Neutrophil (primary cell): ENCODE results near the gene PPP2R2C.

Source experiments
- H3K27ac ChIP-seq: fragments of 200-600 bp; sonication (generic); 2 replicates; pipeline ENCODE4 v1.5.1; 2016; ENCODE audit warnings: mild to moderate bottlenecking, moderate library complexity
- H3K27me3 ChIP-seq: fragments of 200-600 bp; sonication (generic); 2 replicates; pipeline ENCODE4 v1.6.0; 2016; ENCODE audit warnings: mild to moderate bottlenecking
- H3K36me3 ChIP-seq: fragments of 200-600 bp; sonication (generic); 2 replicates; pipeline ENCODE4 v1.5.1; 2017
- H3K4me1 ChIP-seq, 2 experiments: fragments of 200-600 bp in 1 of 2; sonication (generic) in 1 of 2; 1 replicate in 1 of 2; 2 replicates in 1 of 2; pipeline versions ENCODE4 v1.5.1 to v1.6.1; 2013 to 2016; ENCODE audit warnings: low read depth in 1 of 2, low read length in 1 of 2, mild to moderate bottlenecking in 1 of 2, moderate library complexity in 1 of 2; ENCODE audit not compliant: control insufficient read depth in 1 of 2, insufficient read depth in 1 of 2
- H3K4me3 ChIP-seq, 2 experiments: fragments of 200-600 bp in 1 of 2; sonication (generic) in 1 of 2; 1 replicate in 1 of 2; 2 replicates in 1 of 2; pipeline ENCODE4 v1.5.1; 2013 to 2016; ENCODE audit warnings: low read depth in 1 of 2, low read length in 1 of 2, mild to moderate bottlenecking in 1 of 2, moderate library complexity in 1 of 2
- H3K9me3 ChIP-seq: fragments of 200-600 bp; sonication (generic); 2 replicates; pipeline ENCODE4 v1.5.1; 2016
- TF ChIP-seq, protein P1 (sequence below): fragments of 200-600 bp; sonication (generic); IDR thresholded peaks from 2 replicates; pipeline ENCODE4 v1.5.1; 2016; ENCODE audit warnings: antibody characterized with exemption

Gene PPP2R2C

DNA sequence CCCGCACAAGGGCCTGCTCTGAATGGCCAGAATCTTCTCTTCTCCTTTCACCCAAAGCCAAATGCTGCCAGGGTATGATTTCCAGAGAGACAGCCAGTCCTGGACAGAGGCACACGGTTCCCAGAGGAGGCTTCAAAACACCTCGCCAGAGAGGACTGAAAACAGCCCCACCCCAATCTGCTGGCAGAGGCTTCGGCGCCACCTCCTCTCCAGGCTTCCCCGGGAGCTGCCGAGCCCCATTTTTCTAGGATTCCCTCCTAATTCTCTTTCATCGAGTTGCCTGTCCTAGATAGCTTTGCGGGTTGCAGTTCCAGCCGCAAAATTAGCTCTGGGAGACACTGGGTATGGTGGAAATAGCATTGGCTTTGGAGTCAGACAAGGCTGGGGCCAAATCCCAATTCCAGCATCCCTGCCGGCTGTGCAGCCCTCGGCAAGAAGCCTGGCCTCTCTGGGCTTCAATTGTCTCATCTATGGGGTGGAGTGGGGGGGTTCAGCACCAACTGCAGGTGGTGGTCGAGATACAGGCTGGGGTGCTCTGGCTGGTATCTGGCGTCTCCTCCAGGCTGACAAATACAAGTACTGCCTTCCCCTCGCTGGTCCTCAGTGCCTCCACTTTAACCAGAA is 22.6 kb downstream of the PPP2R2C start:
- Histone ChIP-seq H3K4me1 (peaks cover 0 to 5% of the 10 kb centered on the region in 2 experiments), H3K9me3 (no peaks in the 10 kb centered on the region), H3K27me3 (peaks cover 4% of the 10 kb centered on the region), H3K36me3 (no peaks in the 10 kb centered on the region), H3K27ac (no peak overlapping the region), H3K4me3 (no peak overlapping the region)
- TF ChIP-seq, protein P1, sequence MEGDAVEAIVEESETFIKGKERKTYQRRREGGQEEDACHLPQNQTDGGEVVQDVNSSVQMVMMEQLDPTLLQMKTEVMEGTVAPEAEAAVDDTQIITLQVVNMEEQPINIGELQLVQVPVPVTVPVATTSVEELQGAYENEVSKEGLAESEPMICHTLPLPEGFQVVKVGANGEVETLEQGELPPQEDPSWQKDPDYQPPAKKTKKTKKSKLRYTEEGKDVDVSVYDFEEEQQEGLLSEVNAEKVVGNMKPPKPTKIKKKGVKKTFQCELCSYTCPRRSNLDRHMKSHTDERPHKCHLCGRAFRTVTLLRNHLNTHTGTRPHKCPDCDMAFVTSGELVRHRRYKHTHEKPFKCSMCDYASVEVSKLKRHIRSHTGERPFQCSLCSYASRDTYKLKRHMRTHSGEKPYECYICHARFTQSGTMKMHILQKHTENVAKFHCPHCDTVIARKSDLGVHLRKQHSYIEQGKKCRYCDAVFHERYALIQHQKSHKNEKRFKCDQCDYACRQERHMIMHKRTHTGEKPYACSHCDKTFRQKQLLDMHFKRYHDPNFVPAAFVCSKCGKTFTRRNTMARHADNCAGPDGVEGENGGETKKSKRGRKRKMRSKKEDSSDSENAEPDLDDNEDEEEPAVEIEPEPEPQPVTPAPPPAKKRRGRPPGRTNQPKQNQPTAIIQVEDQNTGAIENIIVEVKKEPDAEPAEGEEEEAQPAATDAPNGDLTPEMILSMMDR: no peak

DNA sequence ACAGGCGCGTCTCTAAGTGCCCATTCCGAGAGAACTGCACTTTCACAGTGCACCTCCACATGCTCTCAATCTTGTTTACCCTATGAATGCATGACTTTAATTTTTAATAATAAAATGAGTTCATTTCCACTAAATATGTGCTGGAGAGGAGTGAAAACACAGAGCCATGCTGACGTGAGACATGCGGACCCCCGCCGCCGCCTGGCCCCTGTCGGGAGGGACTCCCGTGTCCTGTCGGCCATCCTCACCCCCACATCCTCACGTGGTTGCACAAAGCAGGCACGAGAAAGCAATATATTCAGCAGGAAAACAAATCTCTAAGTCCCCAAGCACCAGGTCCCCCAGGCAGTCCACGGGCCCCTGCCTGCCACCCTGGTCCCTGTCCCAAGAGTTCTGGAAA is 23.1 kb downstream of the PPP2R2C start:
- Histone ChIP-seq H3K36me3 (no peaks in the 10 kb centered on the region), H3K4me3 (no peak overlapping the region), H3K9me3 (no peaks in the 10 kb centered on the region), H3K27me3 (peaks cover 4% of the 10 kb centered on the region), H3K27ac (no peak overlapping the region), H3K4me1 (peaks cover 0 to 5% of the 10 kb centered on the region in 2 experiments)
- TF ChIP-seq, protein P1: no peak

DNA sequence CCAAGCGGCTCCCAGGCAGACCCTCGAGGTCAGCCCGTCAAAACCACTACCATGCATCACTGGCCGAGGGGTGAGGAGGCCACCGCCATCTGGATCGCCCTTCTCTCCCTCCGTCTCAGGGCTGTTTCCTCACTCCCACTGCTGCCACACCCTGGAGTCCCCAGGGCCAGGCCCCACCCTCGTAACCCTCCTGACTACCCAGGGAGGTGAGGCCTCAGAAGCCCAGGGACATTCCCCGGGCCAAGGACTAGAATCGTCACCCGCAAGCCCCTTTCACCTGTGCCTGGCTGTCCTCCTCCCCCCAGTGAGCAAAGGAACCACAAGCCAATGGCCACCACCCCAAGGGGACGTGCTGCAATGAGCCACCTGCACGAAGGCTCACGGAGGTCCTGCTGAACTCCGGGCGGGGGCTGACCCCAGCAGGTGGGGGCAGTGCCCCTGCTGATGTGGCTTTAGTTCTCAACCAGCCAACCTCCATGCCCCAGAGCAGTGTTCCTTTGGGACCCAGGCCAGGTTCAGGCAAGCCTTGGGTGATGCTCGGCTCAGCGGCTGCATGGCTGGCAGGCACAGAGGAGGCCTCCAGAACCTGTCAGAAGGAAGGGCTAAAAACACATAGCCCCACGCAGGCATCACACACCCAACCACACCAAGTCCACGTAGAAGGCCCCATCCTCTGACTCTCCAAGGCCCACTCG is 23.8 kb downstream of the PPP2R2C start:
- TF ChIP-seq, protein P1: no peak
- peaks cover 0 to 5% of the 10 kb centered on the region in 2 experiments for H3K4me1 ChIP-seq

GRCh38 chr4:6447672-6448171 is 24.7 kb downstream of the PPP2R2C start:
- TF ChIP-seq, protein P1: no peak
- H3K4me3 ChIP-seq: no peak overlapping the region
- H3K4me1 ChIP-seq: peaks cover 0 to 5% of the 10 kb centered on the region in 2 experiments
- no peaks in the 10 kb centered on the region for H3K9me3 ChIP-seq
- H3K36me3 ChIP-seq: no peaks in the 10 kb centered on the region
- H3K27me3 ChIP-seq: peaks cover 4% of the 10 kb centered on the region
- no peak overlapping the region for H3K27ac ChIP-seq

More for the DNA sequence above, 23.8 kb downstream of the PPP2R2C start:
- H3K36me3 ChIP-seq: no peaks in the 10 kb centered on the region
- H3K4me3 ChIP-seq: no peak overlapping the region
- no peak overlapping the region for H3K27ac ChIP-seq
- no peaks in the 10 kb centered on the region for H3K9me3 ChIP-seq
- peaks cover 4% of the 10 kb centered on the region for H3K27me3 ChIP-seq

DNA sequence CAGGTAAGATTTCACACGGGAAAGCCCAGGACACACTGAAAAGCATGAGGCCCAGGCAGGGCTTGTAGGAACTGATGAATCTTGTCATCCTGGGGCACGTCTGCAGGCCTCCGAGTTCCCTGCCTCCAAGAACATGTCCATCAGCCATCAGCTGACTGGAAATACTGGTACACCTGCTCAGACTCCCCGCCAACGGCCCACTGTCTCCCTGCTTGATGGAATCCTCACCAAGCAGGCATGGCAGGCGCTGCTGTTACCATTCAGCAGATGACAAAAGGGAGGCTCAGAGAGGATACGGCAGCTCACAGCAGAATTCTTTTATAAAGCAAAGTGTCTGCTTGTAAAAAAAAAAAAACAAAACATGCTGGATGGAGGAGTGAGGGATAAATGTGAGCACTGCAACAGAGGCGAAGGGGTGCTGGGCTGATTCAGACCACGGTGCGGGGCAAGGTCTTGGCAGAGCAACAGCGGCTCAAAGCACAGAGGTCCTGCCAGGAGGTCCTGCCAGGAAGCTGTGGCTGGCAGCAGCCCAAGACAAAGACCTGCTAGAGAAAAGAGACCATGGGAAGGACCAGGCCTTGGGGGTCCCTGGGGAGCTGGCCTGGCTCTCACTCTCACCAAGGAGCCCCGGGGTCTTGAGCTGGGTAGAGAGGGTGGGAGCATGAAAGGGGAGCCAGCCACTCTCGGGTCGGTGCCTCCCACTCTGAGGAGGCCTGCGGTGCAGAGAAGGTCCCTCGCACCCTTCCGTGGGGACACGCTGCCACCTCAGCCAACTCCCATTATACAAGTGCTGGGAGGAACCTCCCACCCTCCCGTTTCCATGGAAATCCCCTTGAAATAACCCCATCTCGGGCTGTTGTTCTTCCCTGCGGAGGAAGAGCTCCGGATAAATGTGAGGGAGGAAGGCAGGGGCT is 25.6 kb downstream of the PPP2R2C start:
- H3K36me3 ChIP-seq: no peaks in the 10 kb centered on the region
- TF ChIP-seq, protein P1: no peak
- no peak overlapping the region for H3K4me3 ChIP-seq
- H3K4me1 ChIP-seq: peaks cover 0 to 5% of the 10 kb centered on the region in 2 experiments
- peaks cover 4% of the 10 kb centered on the region for H3K27me3 ChIP-seq
- no peaks in the 10 kb centered on the region for H3K9me3 ChIP-seq
- H3K27ac ChIP-seq: no peak overlapping the region
